T-helper 1 cell treated with Interleukin-12 subunit alpha and Interleukin-12 subunit beta and Interleukin-4 antibody, amounts not matched to agents 30 μg/mL and 1 μg/mL, for 36 hours (primary cell): ENCODE measurements around the gene CTNNA3.

Source experiments
- H3K27ac Mint-ChIP-seq: one replicate; pipeline ENCODE4 v1.8.0; 2021; ENCODE audit warnings: mild to moderate bottlenecking, mixed read lengths
- H3K27me3 Mint-ChIP-seq: one replicate; pipeline ENCODE4 v1.8.0; 2021; ENCODE audit warnings: low read depth, mixed read lengths
- H3K36me3 Mint-ChIP-seq: one replicate; pipeline ENCODE4 v1.8.0; 2021; ENCODE audit warnings: low read depth, mixed read lengths
- H3K4me1 Mint-ChIP-seq: one replicate; pipeline ENCODE4 v1.8.0; 2021; ENCODE audit warnings: low read depth, mixed read lengths
- H3K4me3 Mint-ChIP-seq: one replicate; pipeline ENCODE4 v1.8.0; 2021; ENCODE audit warnings: mild to moderate bottlenecking, moderate library complexity, mixed read lengths
- H3K9me3 Mint-ChIP-seq: one replicate; pipeline ENCODE4 v1.8.0; 2021; ENCODE audit warnings: mixed read lengths

Gene CTNNA3

GRCh38 chr10:67648613-67649229 lies 47.3 kb downstream of the CTNNA3 start:
- Mint-ChIP-seq H3K36me3 (no peaks in the 10 kb centered on the region), H3K4me1 (no peaks in the 10 kb centered on the region), H3K4me3 (no peak overlapping the region), H3K27ac (no peak overlapping the region), H3K9me3 (no peaks in the 10 kb centered on the region), H3K27me3 (peaks cover 5% of the 10 kb centered on the region)

- Mint-ChIP-seq H3K9me3 (peaks cover 11% of the 10 kb centered on the region), H3K36me3 (no peaks in the 10 kb centered on the region), H3K4me1 (peaks cover 4% of the 10 kb centered on the region), H3K4me3 (no peak overlapping the region), H3K27me3 (peaks cover 13% of the 10 kb centered on the region), H3K27ac (no peak overlapping the region)
Measured at GRCh38 chr10:67630904-67631303, 65.1 kb downstream of the CTNNA3 start.

- H3K4me1 Mint-ChIP-seq: peaks cover 4% of the 10 kb centered on the region
- H3K27me3 Mint-ChIP-seq: peaks cover 3% of the 10 kb centered on the region
- H3K36me3 Mint-ChIP-seq: no peaks in the 10 kb centered on the region
- H3K9me3 Mint-ChIP-seq: no peaks in the 10 kb centered on the region
- no peak overlapping the region for H3K27ac Mint-ChIP-seq
- no peak overlapping the region for H3K4me3 Mint-ChIP-seq
Measured at GRCh38 chr10:67629461-67629971, 66.5 kb downstream of the CTNNA3 start.

GRCh38 chr10:67622984-67623383 lies 73.0 kb downstream of the CTNNA3 start:
- H3K4me3 Mint-ChIP-seq: no peak overlapping the region
- no peaks in the 10 kb centered on the region for H3K4me1 Mint-ChIP-seq
- H3K27ac Mint-ChIP-seq: no peak overlapping the region
- no peaks in the 10 kb centered on the region for H3K9me3 Mint-ChIP-seq
- H3K36me3 Mint-ChIP-seq: no peaks in the 10 kb centered on the region
- H3K27me3 Mint-ChIP-seq: peaks cover 13% of the 10 kb centered on the region

GRCh38 chr10:67622511-67622910 lies 73.5 kb downstream of the CTNNA3 start:
- Mint-ChIP-seq H3K36me3 (no peaks in the 10 kb centered on the region), H3K27ac (no peak overlapping the region), H3K27me3 (peaks cover 14% of the 10 kb centered on the region), H3K9me3 (no peaks in the 10 kb centered on the region), H3K4me1 (no peaks in the 10 kb centered on the region), H3K4me3 (no peak overlapping the region)

- no peak overlapping the region for H3K4me3 Mint-ChIP-seq
- H3K9me3 Mint-ChIP-seq: no peaks in the 10 kb centered on the region
- no peaks in the 10 kb centered on the region for H3K4me1 Mint-ChIP-seq
- H3K27me3 Mint-ChIP-seq: peaks cover 19% of the 10 kb centered on the region
- no peak overlapping the region for H3K27ac Mint-ChIP-seq
- no peaks in the 10 kb centered on the region for H3K36me3 Mint-ChIP-seq
Measured at GRCh38 chr10:67621834-67622233, 74.2 kb downstream of the CTNNA3 start.

- peaks cover 24% of the 10 kb centered on the region for H3K27me3 Mint-ChIP-seq
- no peak overlapping the region for H3K4me3 Mint-ChIP-seq
- H3K4me1 Mint-ChIP-seq: peaks cover 7% of the 10 kb centered on the region
Measured at GRCh38 chr10:67618116-67618515, 77.9 kb downstream of the CTNNA3 start.

GRCh38 chr10:67612577-67613537 lies 83.1 kb downstream of the CTNNA3 start:
- Mint-ChIP-seq H3K27ac (peak overlapping the region; percentile 67), H3K4me3 (peak overlapping the region; percentile 41), H3K9me3 (no peaks in the 10 kb centered on the region), H3K4me1 (peaks cover 21% of the 10 kb centered on the region), H3K36me3 (peaks cover 4% of the 10 kb centered on the region), H3K27me3 (peaks cover 35% of the 10 kb centered on the region)

More at GRCh38 chr10:67618116-67618515, 77.9 kb downstream of the CTNNA3 start:
- Mint-ChIP-seq H3K27ac (no peak overlapping the region), H3K9me3 (no peaks in the 10 kb centered on the region), H3K36me3 (peaks cover 4% of the 10 kb centered on the region)

GRCh38 chr10:67612176-67612575 lies 83.8 kb downstream of the CTNNA3 start:
- Mint-ChIP-seq H3K4me3 (peak overlapping the region; percentile 40), H3K4me1 (peaks cover 27% of the 10 kb centered on the region), H3K27me3 (peaks cover 31% of the 10 kb centered on the region), H3K9me3 (no peaks in the 10 kb centered on the region), H3K27ac (peak overlapping the region; percentile 58), H3K36me3 (peaks cover 4% of the 10 kb centered on the region)

- Mint-ChIP-seq H3K27ac (no peak overlapping the region), H3K36me3 (no peaks in the 10 kb centered on the region), H3K4me1 (peaks cover 28% of the 10 kb centered on the region), H3K27me3 (peaks cover 26% of the 10 kb centered on the region), H3K9me3 (no peaks in the 10 kb centered on the region), H3K4me3 (no peak overlapping the region)
Measured at GRCh38 chr10:67609996-67610793, 85.8 kb downstream of the CTNNA3 start.

GRCh38 chr10:67608001-67608400 lies 88.0 kb downstream of the CTNNA3 start:
- Mint-ChIP-seq H3K36me3 (no peaks in the 10 kb centered on the region), H3K27ac (no peak overlapping the region), H3K4me3 (no peak overlapping the region), H3K9me3 (no peaks in the 10 kb centered on the region), H3K4me1 (peaks cover 20% of the 10 kb centered on the region), H3K27me3 (peaks cover 36% of the 10 kb centered on the region)

- Mint-ChIP-seq H3K9me3 (no peaks in the 10 kb centered on the region), H3K27ac (no peak overlapping the region), H3K27me3 (peaks cover 32% of the 10 kb centered on the region), H3K4me1 (peaks cover 15% of the 10 kb centered on the region), H3K36me3 (no peaks in the 10 kb centered on the region), H3K4me3 (no peak overlapping the region)
Measured at GRCh38 chr10:67607472-67607871, 88.5 kb downstream of the CTNNA3 start.

- Mint-ChIP-seq H3K9me3 (no peaks in the 10 kb centered on the region), H3K27me3 (peaks cover 36% of the 10 kb centered on the region), H3K4me3 (no peak overlapping the region), H3K27ac (no peak overlapping the region), H3K36me3 (no peaks in the 10 kb centered on the region), H3K4me1 (peaks cover 7% of the 10 kb centered on the region)
Measured at GRCh38 chr10:67606572-67606971, 89.4 kb downstream of the CTNNA3 start.

GRCh38 chr10:67603701-67604100 lies 92.3 kb downstream of the CTNNA3 start:
- Mint-ChIP-seq H3K9me3 (no peaks in the 10 kb centered on the region), H3K27me3 (peaks cover 30% of the 10 kb centered on the region), H3K4me1 (peaks cover 7% of the 10 kb centered on the region), H3K4me3 (no peak overlapping the region), H3K36me3 (no peaks in the 10 kb centered on the region), H3K27ac (no peak overlapping the region)
